Chondrocyte (in vitro differentiated cells): ENCODE data around the gene ZNF729. TPM values are rescaled to one million over a fixed set of nuclear protein-coding genes. Genes with fewer than 3 reads are reported as not detected.
"Not testable (repeated sequence)": the region's sequence is repeated elsewhere in the genome, so short reads cannot be mapped to it uniquely, and the experiment has no call there.

Experiments
- DNase-seq: peaks from one replicate; pipeline ENCODE4 v3.0.0; 2021; ENCODE audit warnings: mixed read lengths, low spot score
- H3K27ac Mint-ChIP-seq: one replicate; pipeline ENCODE4 v1.8.0; 2021; ENCODE audit warnings: mild to moderate bottlenecking, moderate library complexity, mixed read lengths; ENCODE audit not compliant: unreplicated experiment
- H3K27me3 Mint-ChIP-seq: 2 replicates; pipeline ENCODE4 v1.8.0; 2021; ENCODE audit warnings: low read depth, mixed read lengths
- H3K36me3 Mint-ChIP-seq: 2 replicates; pipeline ENCODE4 v1.8.0; 2021; ENCODE audit warnings: low read depth, mixed read lengths
- H3K4me1 Mint-ChIP-seq: 2 replicates; pipeline ENCODE4 v1.8.0; 2021; ENCODE audit warnings: low read depth, mild to moderate bottlenecking, mixed read lengths
- H3K4me3 Mint-ChIP-seq: one replicate; pipeline ENCODE4 v1.8.0; 2021; ENCODE audit warnings: mild to moderate bottlenecking, moderate library complexity, mixed read lengths; ENCODE audit not compliant: unreplicated experiment
- H3K9me3 Mint-ChIP-seq: 2 replicates; pipeline ENCODE4 v1.8.0; 2021; ENCODE audit warnings: low read depth, mixed read lengths
- CTCF ChIP-seq: fragments of 200-600 bp; sonication (generic); IDR thresholded peaks from 2 replicates; pipeline ENCODE4 v1.5.0; 2021; ENCODE audit warnings: antibody characterized with exemption, mild to moderate bottlenecking, moderate library complexity
- total RNA-seq: library from RNA; stranded (reverse); gene quantifications from 3 replicates; pipeline ENCODE4 v1.2.1, GENCODE V29; 2021

The ZNF729 gene
- total RNA-seq, 1 donor from 2014 or later: not detected

- no peaks in the 10 kb centered on the region for H3K36me3 Mint-ChIP-seq
- no peaks in the 10 kb centered on the region for H3K27me3 Mint-ChIP-seq
- DNase-seq: no peak
- H3K27ac Mint-ChIP-seq: no peak overlapping the region
- no peaks in the 10 kb centered on the region for H3K4me1 Mint-ChIP-seq
- no peak overlapping the region for H3K4me3 Mint-ChIP-seq
- no peak for TF ChIP-seq CTCF
- H3K9me3 Mint-ChIP-seq: peaks cover 59% of the 10 kb centered on the region
Measured at GRCh38 chr19:22261596-22261995, 24.6 kb upstream of the ZNF729 start.

- peaks cover 2% of the 10 kb centered on the region for H3K36me3 Mint-ChIP-seq
- DNase-seq: no peak
- no peak overlapping the region for H3K4me3 Mint-ChIP-seq
- H3K9me3 Mint-ChIP-seq: peaks cover 58% of the 10 kb centered on the region
- TF ChIP-seq CTCF: no peak
- H3K27ac Mint-ChIP-seq: no peak overlapping the region
- H3K4me1 Mint-ChIP-seq: no peaks in the 10 kb centered on the region
- H3K27me3 Mint-ChIP-seq: no peaks in the 10 kb centered on the region
Measured at GRCh38 chr19:22263121-22263520, 23.1 kb upstream of the ZNF729 start.

- H3K4me1 Mint-ChIP-seq, H3K4me3 Mint-ChIP-seq, H3K27ac Mint-ChIP-seq, H3K36me3 Mint-ChIP-seq, H3K27me3 Mint-ChIP-seq: not testable (repeated sequence)
- peaks cover 64% of the 10 kb centered on the region for H3K9me3 Mint-ChIP-seq
- peak; percentile 83 for DNase-seq
Measured at GRCh38 chr19:22321554-22321953, 35.3 kb downstream of the ZNF729 start.

- peaks cover 81% of the 10 kb centered on the region for H3K9me3 Mint-ChIP-seq
Measured at GRCh38 chr19:22326219-22326618, 40.0 kb downstream of the ZNF729 start.

GRCh38 chr19:22327321-22327720, 41.1 kb downstream of the ZNF729 start:
- no peak for TF ChIP-seq CTCF
- Mint-ChIP-seq H3K4me1 (no peaks in the 10 kb centered on the region), H3K9me3 (peaks cover 86% of the 10 kb centered on the region), H3K36me3 (no peaks in the 10 kb centered on the region), H3K27me3 (no peaks in the 10 kb centered on the region), H3K27ac (no peak overlapping the region), H3K4me3 (no peak overlapping the region)
- DNase-seq: no peak

More at GRCh38 chr19:22326219-22326618, 40.0 kb downstream of the ZNF729 start:
- no peak for TF ChIP-seq CTCF
- no peaks in the 10 kb centered on the region for H3K27me3 Mint-ChIP-seq
- H3K36me3 Mint-ChIP-seq: no peaks in the 10 kb centered on the region
- no peaks in the 10 kb centered on the region for H3K4me1 Mint-ChIP-seq
- no peak overlapping the region for H3K4me3 Mint-ChIP-seq
- no peak overlapping the region for H3K27ac Mint-ChIP-seq
- no peak for DNase-seq

- peaks cover 80% of the 10 kb centered on the region for H3K9me3 Mint-ChIP-seq
- no peak for DNase-seq
- TF ChIP-seq CTCF: no peak
- no peaks in the 10 kb centered on the region for H3K36me3 Mint-ChIP-seq
- no peaks in the 10 kb centered on the region for H3K27me3 Mint-ChIP-seq
- no peak overlapping the region for H3K4me3 Mint-ChIP-seq
- no peaks in the 10 kb centered on the region for H3K4me1 Mint-ChIP-seq
- H3K27ac Mint-ChIP-seq: no peak overlapping the region
Measured at GRCh38 chr19:22331521-22331920, 45.3 kb downstream of the ZNF729 start.
